ENCODE measurements around the gene SDSL. TPM values are rescaled to one million over a fixed set of nuclear protein-coding genes. Genes with fewer than 3 reads are reported as not detected.

SDSL gene
- total RNA-seq, 1 experiment from 2014 or later, result 0.46 TPM

DNA sequence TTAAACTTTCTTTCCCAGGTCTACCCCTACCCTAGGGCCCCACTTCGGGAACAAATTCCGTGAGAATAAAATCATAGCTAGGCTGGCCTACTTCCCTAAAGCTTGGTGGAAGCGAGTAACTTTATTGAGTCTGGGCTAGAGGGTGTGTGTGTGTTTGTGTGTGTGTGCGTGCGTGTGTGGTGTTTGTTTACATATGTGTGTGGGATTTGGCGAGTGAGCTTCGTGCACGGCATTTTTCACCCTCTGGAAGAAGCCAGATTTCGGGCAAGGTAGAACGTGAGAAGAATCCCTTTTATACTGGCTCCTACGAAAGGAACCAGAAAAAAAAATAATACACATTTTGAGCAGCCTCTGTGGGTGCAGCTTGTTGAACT lies 57.0 kb downstream of the SDSL start:
- Mint-ChIP-seq H3K27me3 (ENCODE audit: low read depth) (peaks cover 95% of the 10 kb centered on the region), H3K27ac (peak overlapping the region in 1 of 3 experiments; percentile 8; a peak in 1 of 7 replicates), H3K4me3 (peak overlapping the region; percentile 45 to 74), H3K36me3 (ENCODE audit: insufficient read depth in 1 of 3, low read depth in 3 of 3) (peaks cover 0 to 13% (median 0%) of the 10 kb centered on the region in 3 experiments; a peak in 2 of 7 replicates), H3K9me3 (peaks cover 0 to 4% of the 10 kb centered on the region in 2 experiments; a peak in 3 of 5 replicates), H3K4me1 (peaks cover 74 to 87% of the 10 kb centered on the region in 2 experiments)
- Histone ChIP-seq H2BK5ac (ENCODE audit: insufficient read length, low read length) (no peak overlapping the region), H3K79me2 (ENCODE audit: insufficient read depth, low read length) (no peaks in the 10 kb centered on the region), H3K27me3 (ENCODE audit: insufficient read depth, low read length) (peaks cover 69% of the 10 kb centered on the region), H3K9me3 (ENCODE audit: control insufficient read depth, low read depth, low read length) (no peaks in the 10 kb centered on the region), H3K79me1 (ENCODE audit: insufficient read depth, low read depth, low read length, poor library complexity, severe bottlenecking) (no peaks in the 10 kb centered on the region), H2BK120ac (ENCODE audit: low read depth, low read length, poor library complexity, severe bottlenecking) (no peak overlapping the region), H2BK20ac (ENCODE audit: low read depth, low read length, poor library complexity, severe bottlenecking) (no peak overlapping the region), H3K27ac (ENCODE audit: insufficient read length, low read depth, low read length) (no peak overlapping the region), H2BK12ac (ENCODE audit: insufficient read length, low read depth, low read length) (no peak overlapping the region), H4K91ac (ENCODE audit: insufficient read length, low read depth, low read length) (no peak overlapping the region), H3K4me2 (ENCODE audit: insufficient read depth, insufficient read length, low read length) (peak overlapping the region; percentile 31), H3K4me1 (ENCODE audit: insufficient read depth, low read length) (peaks cover 6% of the 10 kb centered on the region; the same call in 1 of the 2 replicates), H3T11ph (ENCODE audit: low read length) (no peak overlapping the region), H4K8ac (replicated peaks; ENCODE audit: insufficient read length, low read depth, low read length) (no peak overlapping the region), H4K5ac (ENCODE audit: insufficient read length, low read depth, low read length) (no peak overlapping the region), H3K23me2 (ENCODE audit: insufficient read length, low read depth, low read length, poor library complexity, severe bottlenecking) (peaks cover 37% of the 10 kb centered on the region), H2BK15ac (ENCODE audit: low read depth, low read length) (no peak overlapping the region), H2AFZ (ENCODE audit: low read length) (no peak overlapping the region), H4K20me1 (ENCODE audit: control insufficient read depth, insufficient read depth, insufficient read length) (no peaks in the 10 kb centered on the region), H3K23ac (ENCODE audit: insufficient read length, low read depth, low read length) (no peak overlapping the region), H3K4ac (ENCODE audit: low read depth, low read length) (no peak overlapping the region), H3K18ac (ENCODE audit: insufficient read length, low read depth, low read length) (no peak overlapping the region), H3K56ac (ENCODE audit: insufficient read length, low read depth, low read length) (no peak overlapping the region), H3K9ac (ENCODE audit: extremely low read depth, insufficient read length, low read length) (no peak overlapping the region), H2AK5ac (ENCODE audit: insufficient read length, low read length) (no peak overlapping the region), H3K14ac (ENCODE audit: insufficient read depth, low read length) (no peak overlapping the region)
- DNase-seq, result no peak
- no CpG with 5 or more reads among the region's 11 CpGs for WGBS (ENCODE audit: extremely low coverage, insufficient read length, low lambda C conversion rate)
- TF ChIP-seq, protein P1, sequence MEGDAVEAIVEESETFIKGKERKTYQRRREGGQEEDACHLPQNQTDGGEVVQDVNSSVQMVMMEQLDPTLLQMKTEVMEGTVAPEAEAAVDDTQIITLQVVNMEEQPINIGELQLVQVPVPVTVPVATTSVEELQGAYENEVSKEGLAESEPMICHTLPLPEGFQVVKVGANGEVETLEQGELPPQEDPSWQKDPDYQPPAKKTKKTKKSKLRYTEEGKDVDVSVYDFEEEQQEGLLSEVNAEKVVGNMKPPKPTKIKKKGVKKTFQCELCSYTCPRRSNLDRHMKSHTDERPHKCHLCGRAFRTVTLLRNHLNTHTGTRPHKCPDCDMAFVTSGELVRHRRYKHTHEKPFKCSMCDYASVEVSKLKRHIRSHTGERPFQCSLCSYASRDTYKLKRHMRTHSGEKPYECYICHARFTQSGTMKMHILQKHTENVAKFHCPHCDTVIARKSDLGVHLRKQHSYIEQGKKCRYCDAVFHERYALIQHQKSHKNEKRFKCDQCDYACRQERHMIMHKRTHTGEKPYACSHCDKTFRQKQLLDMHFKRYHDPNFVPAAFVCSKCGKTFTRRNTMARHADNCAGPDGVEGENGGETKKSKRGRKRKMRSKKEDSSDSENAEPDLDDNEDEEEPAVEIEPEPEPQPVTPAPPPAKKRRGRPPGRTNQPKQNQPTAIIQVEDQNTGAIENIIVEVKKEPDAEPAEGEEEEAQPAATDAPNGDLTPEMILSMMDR (conservative IDR thresholded peaks at IDR 0.05), result no peak
